GM12878 (cell line): Measurements from ENCODE around the gene C6orf52. TPM values are rescaled to one million over a fixed set of nuclear protein-coding genes. Genes with fewer than 3 reads are reported as not detected.
A peak's percentile ranks its signal among the peaks of the same experiment; 100 is the strongest.

Experiments
- BCL11A ChIP-seq: IDR thresholded peaks from 2 replicates; pipeline ENCODE4 v1.6.1; 2011; ENCODE audit warnings: low read depth, low read length
- CEBPZ ChIP-seq: fragments of 150-350 bp; IDR thresholded peaks from 2 replicates; pipeline ENCODE4 v1.6.1; 2016; ENCODE audit warnings: low read depth, low read length
- GATAD2B ChIP-seq: fragments of 450-650 bp; conservative IDR thresholded peaks from 2 replicates; pipeline ENCODE4 v1.6.1; 2017; ENCODE audit warnings: low read depth, mild to moderate bottlenecking, moderate library complexity
- JUND ChIP-seq: IDR thresholded peaks from 2 replicates; pipeline ENCODE4 v1.6.1; 2012; ENCODE audit warnings: low read depth, mild to moderate bottlenecking, low read length, improper control_type of control experiment, moderate library complexity
- NFYB ChIP-seq: IDR thresholded peaks from 2 replicates; pipeline ENCODE4 v1.6.1; 2011; ENCODE audit warnings: low read depth, mild to moderate bottlenecking, low read length, improper control_type of control experiment, moderate library complexity; ENCODE audit not compliant: insufficient read depth
- NRF1 ChIP-seq: conservative IDR thresholded peaks from 2 replicates; pipeline ENCODE4 v1.6.1; 2011; ENCODE audit warnings: mild to moderate bottlenecking, low read depth, low read length, improper control_type of control experiment
- PAX5 ChIP-seq: IDR thresholded peaks from 2 replicates; pipeline ENCODE4 v1.6.1; 2011; ENCODE audit warnings: low read depth, low read length, borderline replicate concordance
- RELA ChIP-seq: fragments of 450-650 bp; IDR thresholded peaks from 2 replicates; pipeline ENCODE4 v1.8.0; 2014; ENCODE audit warnings: borderline replicate concordance; ENCODE audit not compliant: partially characterized antibody
- SMAD1 ChIP-seq: fragments of 450-650 bp; IDR thresholded peaks from 2 replicates; pipeline ENCODE4 v1.6.1; 2018; ENCODE audit warnings: mild to moderate bottlenecking, low read depth; ENCODE audit not compliant: partially characterized antibody
- SMAD5 ChIP-seq: IDR thresholded peaks from 2 replicates; pipeline ENCODE4 v1.6.1; 2016; ENCODE audit warnings: antibody characterized with exemption, low read depth
- SPI1 ChIP-seq: IDR thresholded peaks from 2 replicates; pipeline ENCODE4 v1.6.1; 2011; ENCODE audit warnings: low read depth, mild to moderate bottlenecking, low read length, moderate library complexity, borderline replicate concordance; ENCODE audit not compliant: insufficient read depth
- SREBF2 ChIP-seq: IDR thresholded peaks from 2 replicates; pipeline ENCODE4 v1.6.1; 2012; ENCODE audit warnings: mild to moderate bottlenecking, low read length
- SUPT20H ChIP-seq: IDR thresholded peaks from 2 replicates; pipeline ENCODE4 v1.6.1; 2011; ENCODE audit warnings: low read depth, mild to moderate bottlenecking, low read length, moderate library complexity, borderline replicate concordance; ENCODE audit not compliant: control insufficient read depth
- SUZ12 ChIP-seq: fragments of 200-600 bp; sonication (generic); IDR thresholded peaks from one replicate; pipeline ENCODE4 v1.6.1; 2018; ENCODE audit warnings: antibody characterized with exemption, mild to moderate bottlenecking; ENCODE audit not compliant: unreplicated experiment
- ZSCAN29 ChIP-seq: fragments of 450-650 bp; IDR thresholded peaks from 2 replicates; pipeline ENCODE4 v1.6.1; 2017; ENCODE audit warnings: mild to moderate bottlenecking, moderate library complexity
- ZZZ3 ChIP-seq: IDR thresholded peaks from 2 replicates; pipeline ENCODE4 v1.6.1; 2011; ENCODE audit warnings: low read depth; ENCODE audit not compliant: control insufficient read depth, insufficient read length
- polyA plus RNA-seq, 11 experiments: library from polyadenylated mRNA; depleted of rRNA in 4 of 11; unstranded in 6 of 11; stranded (reverse) in 5 of 11; fragments of >200 nt; fragmentation: Nextera tagmentation in 4 of 11; fragmentation: Illumina TruSeq in 1 of 11; extraction: Ambion mirVana in 4 of 11; extraction: Trizol in 1 of 11; gene quantifications; 1 replicate in 1 of 11; 2 replicates in 10 of 11; pipeline versions ENCODE4 v1.2.1 to v1.2.3, GENCODE V29; 2011 to 2016; ENCODE audit warnings: inconsistent platforms in 2 of 11, missing spikeins in 2 of 11, low read depth in 1 of 11
- total RNA-seq, 4 experiments: library from RNA; depleted of rRNA in 3 of 4; stranded (reverse); fragments of >200 nt in 3 of 4; fragmentation: Illumina TruSeq in 1 of 4; extraction: Trizol in 1 of 4; gene quantifications; 2 replicates each; pipeline versions ENCODE4 v1.2.1 to v1.2.3, GENCODE V29; 2013 to 2021
- TF ChIP-seq, protein P1 (sequence below), 3 experiments: IDR thresholded peaks in 2 of 3; conservative IDR thresholded peaks in 1 of 3; 2 replicates each; pipeline ENCODE4 v1.5.1; 2011; ENCODE audit warnings: low read depth in 3 of 3, low read length in 3 of 3, mild to moderate bottlenecking in 3 of 3, control low read depth in 2 of 3, moderate library complexity in 2 of 3, inconsistent platforms in 1 of 3, mixed read lengths in 1 of 3; ENCODE audit not compliant: control insufficient read depth in 2 of 3, insufficient read depth in 1 of 3; ENCODE audit errors: extremely low read depth in 1 of 3
- TF ChIP-seq, protein P2 (sequence below): IDR thresholded peaks from 2 replicates; pipeline ENCODE4 v1.6.1; 2012; ENCODE audit warnings: improper control_type of control experiment, low read depth, low read length; ENCODE audit not compliant: insufficient replicate concordance

Gene C6orf52
- total and polyA plus RNA-seq, 10 of the 15 experiments (the other 5 are each of a cell fraction or from before 2014, with no cell fraction given) = 2.7 to 15.1 (median 4.9) TPM

DNA sequence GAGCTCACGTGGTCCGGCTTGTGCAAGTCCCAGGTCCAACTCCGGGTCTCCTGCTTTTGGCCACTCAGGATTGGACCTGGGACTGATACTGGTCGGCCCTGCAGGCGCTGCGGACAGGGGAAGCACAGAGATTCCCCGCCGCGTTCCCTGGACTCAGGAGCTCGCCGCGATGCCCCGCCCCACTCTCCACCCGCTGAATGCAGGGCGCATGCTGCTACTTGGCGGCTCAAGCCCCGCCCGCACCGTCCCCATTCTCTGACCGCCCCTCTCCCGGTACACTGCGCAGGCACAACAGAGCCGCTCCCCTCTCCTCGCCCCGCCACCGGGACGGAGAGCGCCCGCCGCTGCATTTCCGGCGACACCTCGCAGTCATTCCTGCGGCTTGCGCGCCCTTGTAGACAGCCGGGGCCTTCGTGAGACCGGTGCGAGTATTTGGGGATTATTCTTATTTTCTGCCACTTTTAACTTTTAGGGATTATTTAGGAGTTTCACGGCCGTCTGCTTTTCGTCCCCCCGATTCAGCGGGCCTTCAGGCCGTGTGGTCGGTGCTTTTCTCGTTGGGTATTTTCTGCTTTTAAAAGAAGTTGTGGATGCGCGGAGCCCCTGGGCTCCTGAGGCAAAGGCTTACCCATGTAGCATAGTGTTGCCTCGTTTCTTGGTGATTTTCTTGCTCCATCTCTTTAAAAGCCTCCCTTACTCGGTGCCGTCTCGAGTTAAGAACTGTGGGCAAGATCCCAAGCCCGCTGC is 28.6 kb upstream of the C6orf52 start, which contains the start of gene TMEM14C (continued):
- TF ChIP-seq ZZZ3 (no peak), BCL11A (no peak), SMAD1 (peak; percentile 26), SMAD5 (no peak; the same call in 1 of the 2 replicates), SUZ12 (no peak), SREBF2 (no peak), SUPT20H (no peak), PAX5 (no peak), NFYB (peak; percentile 35; the same call in 1 of the 2 replicates), GATAD2B (no peak; the same call in 1 of the 2 replicates), SPI1 (no peak), CEBPZ (no peak), JUND (no peak), RELA (peak; percentile 72), ZSCAN29 (peak; percentile 84; the same call in 1 of the 2 replicates), NRF1 (peak; percentile 63)
- TF ChIP-seq, protein P1, sequence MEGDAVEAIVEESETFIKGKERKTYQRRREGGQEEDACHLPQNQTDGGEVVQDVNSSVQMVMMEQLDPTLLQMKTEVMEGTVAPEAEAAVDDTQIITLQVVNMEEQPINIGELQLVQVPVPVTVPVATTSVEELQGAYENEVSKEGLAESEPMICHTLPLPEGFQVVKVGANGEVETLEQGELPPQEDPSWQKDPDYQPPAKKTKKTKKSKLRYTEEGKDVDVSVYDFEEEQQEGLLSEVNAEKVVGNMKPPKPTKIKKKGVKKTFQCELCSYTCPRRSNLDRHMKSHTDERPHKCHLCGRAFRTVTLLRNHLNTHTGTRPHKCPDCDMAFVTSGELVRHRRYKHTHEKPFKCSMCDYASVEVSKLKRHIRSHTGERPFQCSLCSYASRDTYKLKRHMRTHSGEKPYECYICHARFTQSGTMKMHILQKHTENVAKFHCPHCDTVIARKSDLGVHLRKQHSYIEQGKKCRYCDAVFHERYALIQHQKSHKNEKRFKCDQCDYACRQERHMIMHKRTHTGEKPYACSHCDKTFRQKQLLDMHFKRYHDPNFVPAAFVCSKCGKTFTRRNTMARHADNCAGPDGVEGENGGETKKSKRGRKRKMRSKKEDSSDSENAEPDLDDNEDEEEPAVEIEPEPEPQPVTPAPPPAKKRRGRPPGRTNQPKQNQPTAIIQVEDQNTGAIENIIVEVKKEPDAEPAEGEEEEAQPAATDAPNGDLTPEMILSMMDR (IDR thresholded peaks at IDR 0.05 in 2 of 3, conservative IDR thresholded peaks at IDR 0.05 in 1 of 3; ENCODE audit: control insufficient read depth in 2 of 3, extremely low read depth in 1 of 3, insufficient read depth in 1 of 3, low read depth in 3 of 3, low read length in 3 of 3) = no peak
- TF ChIP-seq, protein P2, sequence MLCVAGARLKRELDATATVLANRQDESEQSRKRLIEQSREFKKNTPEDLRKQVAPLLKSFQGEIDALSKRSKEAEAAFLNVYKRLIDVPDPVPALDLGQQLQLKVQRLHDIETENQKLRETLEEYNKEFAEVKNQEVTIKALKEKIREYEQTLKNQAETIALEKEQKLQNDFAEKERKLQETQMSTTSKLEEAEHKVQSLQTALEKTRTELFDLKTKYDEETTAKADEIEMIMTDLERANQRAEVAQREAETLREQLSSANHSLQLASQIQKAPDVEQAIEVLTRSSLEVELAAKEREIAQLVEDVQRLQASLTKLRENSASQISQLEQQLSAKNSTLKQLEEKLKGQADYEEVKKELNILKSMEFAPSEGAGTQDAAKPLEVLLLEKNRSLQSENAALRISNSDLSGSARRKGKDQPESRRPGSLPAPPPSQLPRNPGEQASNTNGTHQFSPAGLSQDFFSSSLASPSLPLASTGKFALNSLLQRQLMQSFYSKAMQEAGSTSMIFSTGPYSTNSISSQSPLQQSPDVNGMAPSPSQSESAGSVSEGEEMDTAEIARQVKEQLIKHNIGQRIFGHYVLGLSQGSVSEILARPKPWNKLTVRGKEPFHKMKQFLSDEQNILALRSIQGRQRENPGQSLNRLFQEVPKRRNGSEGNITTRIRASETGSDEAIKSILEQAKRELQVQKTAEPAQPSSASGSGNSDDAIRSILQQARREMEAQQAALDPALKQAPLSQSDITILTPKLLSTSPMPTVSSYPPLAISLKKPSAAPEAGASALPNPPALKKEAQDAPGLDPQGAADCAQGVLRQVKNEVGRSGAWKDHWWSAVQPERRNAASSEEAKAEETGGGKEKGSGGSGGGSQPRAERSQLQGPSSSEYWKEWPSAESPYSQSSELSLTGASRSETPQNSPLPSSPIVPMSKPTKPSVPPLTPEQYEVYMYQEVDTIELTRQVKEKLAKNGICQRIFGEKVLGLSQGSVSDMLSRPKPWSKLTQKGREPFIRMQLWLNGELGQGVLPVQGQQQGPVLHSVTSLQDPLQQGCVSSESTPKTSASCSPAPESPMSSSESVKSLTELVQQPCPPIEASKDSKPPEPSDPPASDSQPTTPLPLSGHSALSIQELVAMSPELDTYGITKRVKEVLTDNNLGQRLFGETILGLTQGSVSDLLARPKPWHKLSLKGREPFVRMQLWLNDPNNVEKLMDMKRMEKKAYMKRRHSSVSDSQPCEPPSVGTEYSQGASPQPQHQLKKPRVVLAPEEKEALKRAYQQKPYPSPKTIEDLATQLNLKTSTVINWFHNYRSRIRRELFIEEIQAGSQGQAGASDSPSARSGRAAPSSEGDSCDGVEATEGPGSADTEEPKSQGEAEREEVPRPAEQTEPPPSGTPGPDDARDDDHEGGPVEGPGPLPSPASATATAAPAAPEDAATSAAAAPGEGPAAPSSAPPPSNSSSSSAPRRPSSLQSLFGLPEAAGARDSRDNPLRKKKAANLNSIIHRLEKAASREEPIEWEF = no peak
